ENCODE results near the gene EDEM3. TPM values are rescaled to one million over a fixed set of nuclear protein-coding genes. Genes with fewer than 3 reads are reported as not detected.

The EDEM3 gene
- total and polyA plus RNA-seq, 9 of the 15 experiments (the other 6 are each of a cell fraction or from before 2014, with no cell fraction given) = 15.8 to 46.6 (median 28.0) TPM

GRCh38 chr1:184768467-184768866 is 13.8 kb upstream of the EDEM3 start (continued):
- TF ChIP-seq CHD7 (IDR thresholded peaks at IDR 0.05; ENCODE audit: low read depth, low read length) (no peak), RFX1 (IDR thresholded peaks at IDR 0.05) (no peak), POLR3G (IDR thresholded peaks at IDR 0.05; ENCODE audit: extremely low read depth, insufficient read length, insufficient replicate concordance) (no peak), SOX6 (IDR thresholded peaks at IDR 0.05) (peak; percentile 52; the same call in 1 of the 2 replicates), REST (IDR thresholded peaks at IDR 0.05; ENCODE audit: borderline replicate concordance) (no peak), REST (CRISPR knock-in tag; IDR thresholded peaks at IDR 0.05; ENCODE audit: low read depth) (no peak), NR4A1 (CRISPR knock-in tag; IDR thresholded peaks at IDR 0.05) (no peak), NR4A1 (tag; IDR thresholded peaks at IDR 0.05) (no peak; the same call in 1 of the 2 replicates), POU5F1 (IDR thresholded peaks at IDR 0.05; ENCODE audit: borderline replicate concordance, low read depth, low read length, partially characterized antibody) (no peak)

All from K562 (cell line).